ENCODE results near the gene TENM4. TPM values are rescaled to one million over a fixed set of nuclear protein-coding genes. Genes with fewer than 3 reads are reported as not detected.

TENM4 gene
- total and polyA plus RNA-seq, 10 of the 15 experiments (the other 5 are each of a cell fraction or from before 2014, with no cell fraction given): 0.03 to 0.12 (median 0.06) TPM; not detected in 7

MicroRNA genes within 50 kb of the gene (microRNA counts, 767-probe panel; counts per million panel counts)
- 784 counts per million, percentile 18 among the panel's probes with 10 or more counts for microRNA hsa-miR-708-5p

Small RNA genes within 50 kb of the gene (microRNA-seq; reads per million reads assigned to microRNA genes)
- gene MIR5579: not detected
- 18.3 reads per million, percentile 53 among the genes with 10 or more reads in this experiment for gene MIR708

Small RNA genes within 50 kb of the gene (small RNA-seq; reads per million reads assigned to genes)
- gene MIR5579 (not detected), gene MIR708 (not detected)
